ENCODE measurements around the gene ZNF516. TPM values are rescaled to one million over a fixed set of nuclear protein-coding genes. Genes with fewer than 3 reads are reported as not detected.

The ZNF516 gene
- total RNA-seq, 4 donors from 2014 or later = 20.5 to 55.4 (median 22.4) TPM

DNA sequence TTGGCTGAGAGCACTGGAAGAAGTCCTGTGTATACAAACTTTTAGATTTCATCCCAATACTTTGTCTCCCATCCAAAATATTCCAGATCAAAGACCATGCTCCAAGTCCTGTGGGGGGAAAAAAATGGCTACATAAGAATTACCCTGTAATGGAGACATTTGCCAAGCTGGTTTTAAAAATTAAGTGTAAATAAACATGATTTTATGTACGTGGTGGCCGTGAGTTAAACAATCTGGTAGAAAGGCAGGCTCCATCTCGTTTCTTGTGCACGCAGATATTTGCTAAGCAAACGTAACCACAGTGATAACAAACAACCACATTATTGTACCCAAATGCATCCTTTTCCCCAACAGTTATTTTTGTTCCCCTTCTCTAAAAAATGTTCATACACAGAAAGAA is 176.4 kb downstream of the ZNF516 start:
- Histone ChIP-seq H3K4me1 (no peaks in the 10 kb centered on the region), H3K27me3 (no peaks in the 10 kb centered on the region), H3K4me3 (no peak overlapping the region), H3K27ac (no peak overlapping the region), H3K9me3 (no peaks in the 10 kb centered on the region), H3K36me3 (no peaks in the 10 kb centered on the region)
- 71% methylated on average over 5 of the region's 5 CpGs for WGBS
- TF ChIP-seq POLR2A (IDR thresholded peaks at IDR 0.05) (no peak), POLR2AphosphoS5 (IDR thresholded peaks at IDR 0.05) (no peak), EP300 (IDR thresholded peaks at IDR 0.05) (no peak)
- TF ChIP-seq, protein P1, sequence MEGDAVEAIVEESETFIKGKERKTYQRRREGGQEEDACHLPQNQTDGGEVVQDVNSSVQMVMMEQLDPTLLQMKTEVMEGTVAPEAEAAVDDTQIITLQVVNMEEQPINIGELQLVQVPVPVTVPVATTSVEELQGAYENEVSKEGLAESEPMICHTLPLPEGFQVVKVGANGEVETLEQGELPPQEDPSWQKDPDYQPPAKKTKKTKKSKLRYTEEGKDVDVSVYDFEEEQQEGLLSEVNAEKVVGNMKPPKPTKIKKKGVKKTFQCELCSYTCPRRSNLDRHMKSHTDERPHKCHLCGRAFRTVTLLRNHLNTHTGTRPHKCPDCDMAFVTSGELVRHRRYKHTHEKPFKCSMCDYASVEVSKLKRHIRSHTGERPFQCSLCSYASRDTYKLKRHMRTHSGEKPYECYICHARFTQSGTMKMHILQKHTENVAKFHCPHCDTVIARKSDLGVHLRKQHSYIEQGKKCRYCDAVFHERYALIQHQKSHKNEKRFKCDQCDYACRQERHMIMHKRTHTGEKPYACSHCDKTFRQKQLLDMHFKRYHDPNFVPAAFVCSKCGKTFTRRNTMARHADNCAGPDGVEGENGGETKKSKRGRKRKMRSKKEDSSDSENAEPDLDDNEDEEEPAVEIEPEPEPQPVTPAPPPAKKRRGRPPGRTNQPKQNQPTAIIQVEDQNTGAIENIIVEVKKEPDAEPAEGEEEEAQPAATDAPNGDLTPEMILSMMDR (IDR thresholded peaks at IDR 0.05) = no peak
- no peak for DNase-seq (ENCODE audit: low spot score in 2 of 2)

DNA sequence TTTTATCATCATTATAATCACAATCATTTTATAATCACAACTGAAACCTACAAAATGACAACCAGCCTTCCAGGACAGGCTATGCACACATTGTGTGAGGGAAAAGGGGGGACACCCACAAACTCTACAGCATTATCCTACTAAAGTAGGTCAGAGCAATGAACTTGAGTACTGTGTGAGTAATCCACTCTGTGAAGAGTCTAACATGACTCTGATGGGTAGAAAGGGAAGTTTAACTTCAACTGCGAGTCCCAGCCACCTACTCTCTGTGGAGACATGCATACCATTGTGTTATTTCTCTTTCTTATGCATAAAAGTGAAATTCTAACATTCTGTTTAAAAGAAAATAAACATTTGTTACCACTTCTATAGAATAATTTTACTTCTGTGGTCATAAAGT is 177.9 kb downstream of the ZNF516 start:
- no peak overlapping the region for H3K27ac ChIP-seq
- WGBS = 79% methylated on average over 1 of the region's 1 CpG
- no peaks in the 10 kb centered on the region for H3K9me3 ChIP-seq
- DNase-seq (ENCODE audit: low spot score in 2 of 2) = no peak
- H3K27me3 ChIP-seq = no peaks in the 10 kb centered on the region
- no peak for TF ChIP-seq POLR2A (IDR thresholded peaks at IDR 0.05)
- no peak overlapping the region for H3K4me3 ChIP-seq
- no peaks in the 10 kb centered on the region for H3K36me3 ChIP-seq
- H3K4me1 ChIP-seq = no peaks in the 10 kb centered on the region

DNA sequence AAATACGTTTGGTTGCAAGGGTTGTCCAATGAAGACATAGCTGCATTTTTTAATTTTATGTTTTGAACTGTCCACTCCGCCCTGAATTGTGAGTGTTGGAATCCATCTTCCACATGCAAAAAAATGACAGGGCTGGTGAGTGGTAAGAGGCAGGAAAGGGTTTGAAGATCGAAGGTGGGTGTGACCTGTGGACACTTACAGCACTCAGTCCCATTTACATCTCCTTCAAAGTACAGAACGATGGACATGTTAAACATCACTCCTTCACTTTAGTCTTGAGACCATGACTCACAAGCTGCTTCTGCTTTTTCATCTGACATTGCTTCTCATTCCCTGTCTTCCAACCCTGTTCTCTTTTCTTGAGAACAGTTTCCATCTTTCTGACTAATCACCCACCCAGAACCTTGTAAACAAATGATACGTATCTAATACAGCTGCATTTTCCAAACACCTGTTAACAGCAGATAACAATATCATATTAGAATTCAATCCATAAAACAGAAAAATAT is 179.3 kb downstream of the ZNF516 start:
- no peak for TF ChIP-seq EP300 (IDR thresholded peaks at IDR 0.05)
- no peak for TF ChIP-seq POLR2AphosphoS5 (IDR thresholded peaks at IDR 0.05)
- no peak for TF ChIP-seq POLR2A (IDR thresholded peaks at IDR 0.05)
- TF ChIP-seq, protein P1 (IDR thresholded peaks at IDR 0.05) = no peak
- DNase-seq (ENCODE audit: low spot score in 2 of 2) = no peak
- WGBS = 59% methylated on average over 5 of the region's 5 CpGs

DNA sequence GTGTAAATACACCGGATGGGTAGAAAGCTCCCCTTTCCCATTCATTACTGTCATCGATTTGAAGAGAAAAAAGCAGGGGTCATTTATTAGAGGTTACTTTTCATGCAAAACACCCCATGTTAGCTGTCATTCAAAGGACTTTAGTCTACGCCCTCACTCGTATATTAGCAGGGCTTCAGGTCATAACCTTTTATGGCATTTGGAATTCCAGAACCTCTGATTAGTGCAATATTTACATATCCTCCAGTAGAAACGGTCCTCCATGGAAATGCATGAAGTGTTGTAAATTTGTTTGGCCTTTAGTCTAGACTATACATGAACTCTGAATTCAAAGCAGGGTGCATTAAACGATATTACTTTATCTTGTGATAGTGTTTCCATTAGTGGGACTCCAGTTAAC is 180.5 kb downstream of the ZNF516 start:
- TF ChIP-seq POLR2A (IDR thresholded peaks at IDR 0.05) (no peak), EP300 (IDR thresholded peaks at IDR 0.05) (no peak)
- H3K4me3 ChIP-seq = no peak overlapping the region
- no peaks in the 10 kb centered on the region for H3K9me3 ChIP-seq
- H3K27me3 ChIP-seq = no peaks in the 10 kb centered on the region
- no peaks in the 10 kb centered on the region for H3K36me3 ChIP-seq
- WGBS = 36% methylated on average over 6 of the region's 6 CpGs
- H3K4me1 ChIP-seq = no peaks in the 10 kb centered on the region
- H3K27ac ChIP-seq = no peak overlapping the region
- no peak for DNase-seq (ENCODE audit: low spot score in 2 of 2)

More for the DNA sequence above, 179.3 kb downstream of the ZNF516 start:
- Histone ChIP-seq H3K4me1 (no peaks in the 10 kb centered on the region), H3K36me3 (no peaks in the 10 kb centered on the region), H3K4me3 (no peak overlapping the region), H3K27me3 (no peaks in the 10 kb centered on the region), H3K9me3 (no peaks in the 10 kb centered on the region), H3K27ac (no peak overlapping the region)

DNA sequence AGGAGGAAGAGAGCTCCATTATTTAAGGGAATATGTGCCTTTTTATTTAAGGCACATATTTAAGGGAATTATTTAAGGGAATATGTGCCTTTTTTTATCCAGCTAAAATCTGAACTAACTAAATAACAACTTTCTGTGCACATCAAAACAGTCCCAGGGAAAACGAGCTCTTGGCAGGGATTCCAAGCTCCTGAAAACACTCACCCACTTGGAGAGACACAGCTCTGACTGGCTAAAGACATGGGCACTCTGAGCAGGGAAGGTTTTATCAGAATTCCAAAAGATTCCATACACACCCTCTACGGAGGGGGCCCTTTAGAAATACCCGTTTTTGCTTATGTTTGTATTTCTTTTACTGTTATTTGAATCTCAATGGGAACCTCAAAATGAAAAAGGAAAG is 181.0 kb downstream of the ZNF516 start:
- TF ChIP-seq EP300 (IDR thresholded peaks at IDR 0.05) (no peak), POLR2A (IDR thresholded peaks at IDR 0.05) (no peak), POLR2AphosphoS5 (IDR thresholded peaks at IDR 0.05) (no peak)
- TF ChIP-seq, protein P1 (IDR thresholded peaks at IDR 0.05) = no peak
- Histone ChIP-seq H3K27me3 (no peaks in the 10 kb centered on the region), H3K9me3 (no peaks in the 10 kb centered on the region), H3K4me3 (no peak overlapping the region), H3K27ac (no peak overlapping the region), H3K36me3 (no peaks in the 10 kb centered on the region), H3K4me1 (no peaks in the 10 kb centered on the region)
- WGBS = 10% methylated on average over 3 of the region's 3 CpGs
- no peak for DNase-seq (ENCODE audit: low spot score in 2 of 2)
